ENCODE measurements around the gene HOXC4.

The HOXC4 gene

DNA sequence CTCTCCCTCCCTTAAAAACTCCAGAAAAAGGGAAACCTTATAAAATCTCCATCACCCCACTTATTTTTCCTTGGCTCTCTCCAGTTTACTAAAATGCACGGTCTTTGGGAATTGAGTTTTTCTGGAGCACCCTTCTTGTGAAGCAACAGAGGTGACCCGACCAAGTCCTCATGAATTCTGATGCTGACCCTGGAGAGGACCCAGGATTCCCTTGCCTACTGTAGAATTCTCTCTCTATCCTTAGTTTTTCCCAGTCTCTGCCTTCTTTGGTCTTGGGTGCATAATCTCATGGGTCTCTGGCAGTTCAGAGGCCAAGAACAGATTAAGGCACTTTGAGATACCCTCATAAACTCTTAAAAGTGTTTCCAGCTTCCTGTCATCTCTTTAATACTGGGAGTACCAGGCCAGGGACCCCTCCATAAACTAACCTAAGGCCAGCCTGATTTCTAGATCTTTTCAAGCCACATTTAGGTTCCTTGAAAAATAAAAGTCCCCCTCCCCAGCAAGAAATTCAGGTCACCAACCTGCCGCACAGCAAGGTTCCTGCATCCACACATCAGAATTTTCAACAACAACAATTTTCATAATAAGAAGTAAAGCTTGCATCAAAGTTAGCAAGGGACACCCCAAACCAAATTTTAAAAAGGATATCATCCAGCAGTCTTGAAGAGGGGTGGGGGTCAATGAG lies 5.1 kb upstream of the HOXC4 start:
- no peak overlapping the region for H3K27ac ChIP-seq (ENCODE audit: low read depth, low read length)
- peaks cover 62 to 86% of the 10 kb centered on the region in 2 donors for H3K27me3 ChIP-seq (ENCODE audit: control insufficient read depth in 1 of 2, insufficient read depth in 2 of 2, low read length in 2 of 2)
- peaks cover 26% of the 10 kb centered on the region for H3K4me1 ChIP-seq (ENCODE audit: insufficient read depth, low read length)
- no peak overlapping the region for H3K4me3 ChIP-seq (ENCODE audit: low read depth in 1 of 2, low read length in 2 of 2)
- peaks cover 3% of the 10 kb centered on the region for H3K9me3 ChIP-seq (ENCODE audit: low read length)
- no peaks in the 10 kb centered on the region for H3K36me3 ChIP-seq (ENCODE audit: insufficient read depth, low read length)
- no peak overlapping the region for H3K9ac ChIP-seq (ENCODE audit: low read length)

DNA sequence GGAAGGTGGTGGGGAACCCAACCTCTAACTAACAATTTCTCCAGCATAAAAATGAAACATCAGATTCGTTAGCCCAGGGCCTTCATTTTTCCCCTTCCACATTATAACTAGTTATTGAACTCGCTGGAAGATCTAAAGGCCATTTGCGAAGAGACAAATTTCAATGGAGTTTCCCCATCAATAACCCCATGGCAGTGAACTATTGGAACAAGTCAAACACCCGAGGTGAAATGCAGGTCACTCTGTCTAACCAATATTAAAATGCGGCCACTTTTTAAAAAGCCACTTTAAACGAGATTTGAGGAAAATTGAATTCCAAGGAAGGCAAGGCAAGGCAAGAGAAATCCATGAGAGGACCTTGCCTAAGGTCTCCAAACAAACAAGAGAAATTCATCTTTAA lies 4.5 kb upstream of the HOXC4 start:
- Histone ChIP-seq H3K9ac (ENCODE audit: low read length) (no peak overlapping the region), H3K4me1 (ENCODE audit: insufficient read depth, low read length) (peaks cover 31% of the 10 kb centered on the region), H3K4me3 (ENCODE audit: low read depth in 1 of 2, low read length in 2 of 2) (no peak overlapping the region), H3K9me3 (ENCODE audit: low read length) (peaks cover 3% of the 10 kb centered on the region), H3K27me3 (ENCODE audit: control insufficient read depth in 1 of 2, insufficient read depth in 2 of 2, low read length in 2 of 2) (peaks cover 63 to 86% of the 10 kb centered on the region in 2 donors), H3K27ac (ENCODE audit: low read depth, low read length) (no peak overlapping the region), H3K36me3 (ENCODE audit: insufficient read depth, low read length) (no peaks in the 10 kb centered on the region)

DNA sequence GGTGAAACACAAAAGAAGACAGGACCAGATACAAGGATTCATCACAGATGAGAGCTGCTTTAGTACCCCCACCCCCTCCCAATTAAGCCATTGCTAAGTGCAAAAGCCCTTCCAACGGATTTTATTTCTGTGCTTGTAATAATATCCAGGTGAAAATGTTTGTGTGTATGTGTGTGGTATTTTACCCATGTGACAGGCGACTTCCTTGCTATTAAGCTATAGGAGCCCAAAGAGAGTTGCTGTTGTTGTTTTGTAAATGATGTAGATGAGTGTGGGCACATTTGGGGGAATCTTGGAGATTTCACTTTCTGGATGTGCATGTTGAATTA lies 3.2 kb upstream of the HOXC4 start:
- Histone ChIP-seq H3K27ac (ENCODE audit: low read depth, low read length) (no peak overlapping the region), H3K4me1 (ENCODE audit: insufficient read depth, low read length) (peaks cover 37% of the 10 kb centered on the region), H3K27me3 (ENCODE audit: control insufficient read depth in 1 of 2, insufficient read depth in 2 of 2, low read length in 2 of 2) (peaks cover 57 to 83% of the 10 kb centered on the region in 2 donors), H3K36me3 (ENCODE audit: insufficient read depth, low read length) (no peaks in the 10 kb centered on the region), H3K4me3 (ENCODE audit: low read depth in 1 of 2, low read length in 2 of 2) (no peak overlapping the region), H3K9me3 (ENCODE audit: low read length) (peaks cover 3% of the 10 kb centered on the region), H3K9ac (ENCODE audit: low read length) (no peak overlapping the region)

DNA sequence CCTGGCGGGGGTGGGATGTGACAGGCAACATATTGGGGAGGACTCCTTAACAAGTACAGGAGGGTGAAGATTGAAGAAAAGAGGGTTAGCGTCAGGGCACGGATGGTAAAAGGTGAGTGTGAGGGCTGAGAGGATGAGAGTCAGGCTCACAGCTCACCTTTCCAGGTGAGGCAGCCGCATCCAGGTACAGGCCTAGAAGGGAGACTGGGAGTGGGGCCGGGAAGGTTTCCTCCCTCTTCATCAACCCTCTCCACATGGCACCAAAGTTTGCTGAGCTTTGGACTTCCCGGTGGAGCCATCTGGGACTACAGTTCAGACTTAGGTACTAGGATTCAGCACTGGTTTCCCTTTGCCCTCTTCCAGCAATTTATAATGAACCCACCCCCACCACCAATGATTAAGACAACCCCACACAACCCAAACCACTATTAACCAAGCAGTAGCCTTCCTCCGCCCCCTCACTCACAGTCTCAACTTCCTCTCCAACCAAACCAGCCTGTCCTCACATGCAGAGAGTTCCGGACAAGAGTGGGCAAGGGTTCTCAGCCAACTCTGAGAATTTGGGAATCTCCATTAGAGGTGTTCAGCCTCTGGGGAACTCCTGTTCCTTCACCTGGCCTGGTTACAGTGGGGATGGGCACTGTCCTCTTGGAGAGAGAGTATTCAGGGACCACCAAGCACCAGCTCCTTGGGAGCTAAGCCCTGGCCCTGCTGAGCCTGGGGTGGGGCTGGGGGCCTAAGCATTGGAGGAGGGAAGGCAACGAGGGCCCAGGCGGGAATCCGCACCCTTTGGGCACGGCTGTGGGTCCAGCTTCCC lies 2.4 kb upstream of the HOXC4 start:
- Histone ChIP-seq H3K27ac (ENCODE audit: low read depth, low read length) (no peak overlapping the region), H3K4me3 (ENCODE audit: low read depth in 1 of 2, low read length in 2 of 2) (peak overlapping the region in 1 of 2 donors; percentile 32)

DNA sequence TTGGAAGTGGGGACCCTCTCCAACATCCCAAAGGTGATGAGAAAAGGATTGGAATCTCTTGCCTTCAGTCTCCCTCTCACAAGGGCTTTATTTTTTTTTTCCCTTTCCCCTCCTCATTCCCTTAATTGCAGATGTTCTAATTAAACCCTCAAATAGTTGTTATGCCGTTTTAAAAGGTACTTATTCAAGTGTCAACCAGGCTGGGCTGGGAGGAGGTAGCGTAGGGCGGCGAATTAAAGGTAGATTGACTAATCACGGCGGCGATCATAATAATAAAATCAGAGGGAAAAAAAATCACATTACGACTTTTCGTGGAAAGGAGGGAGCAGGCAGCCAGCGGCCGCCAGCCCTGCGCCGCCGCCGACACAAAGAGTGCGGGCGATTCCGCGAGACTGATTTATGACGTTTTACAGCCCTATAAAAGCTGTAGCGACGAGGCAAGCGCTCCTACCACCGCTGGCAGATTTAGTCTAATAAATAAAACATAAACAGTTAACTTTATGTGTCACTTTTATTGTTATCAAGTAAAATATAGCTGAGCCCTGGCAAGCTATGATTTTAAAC lies 1.7 kb upstream of the HOXC4 start:
- Histone ChIP-seq H3K9ac (ENCODE audit: low read length) (no peak overlapping the region), H3K27ac (ENCODE audit: low read depth, low read length) (no peak overlapping the region), H3K36me3 (ENCODE audit: insufficient read depth, low read length) (no peaks in the 10 kb centered on the region), H3K4me3 (ENCODE audit: low read depth in 1 of 2, low read length in 2 of 2) (peak overlapping the region in 1 of 2 donors; percentile 32), H3K4me1 (ENCODE audit: insufficient read depth, low read length) (peaks cover 37% of the 10 kb centered on the region), H3K9me3 (ENCODE audit: low read length) (peaks cover 3% of the 10 kb centered on the region), H3K27me3 (ENCODE audit: control insufficient read depth in 1 of 2, insufficient read depth in 2 of 2, low read length in 2 of 2) (peaks cover 51 to 68% of the 10 kb centered on the region in 2 donors)

More for the DNA sequence above, 2.4 kb upstream of the HOXC4 start:
- peaks cover 3% of the 10 kb centered on the region for H3K9me3 ChIP-seq (ENCODE audit: low read length)
- peaks cover 51 to 75% of the 10 kb centered on the region in 2 donors for H3K27me3 ChIP-seq (ENCODE audit: control insufficient read depth in 1 of 2, insufficient read depth in 2 of 2, low read length in 2 of 2)
- H3K4me1 ChIP-seq (ENCODE audit: insufficient read depth, low read length): peaks cover 37% of the 10 kb centered on the region
- no peaks in the 10 kb centered on the region for H3K36me3 ChIP-seq (ENCODE audit: insufficient read depth, low read length)
- no peak overlapping the region for H3K9ac ChIP-seq (ENCODE audit: low read length)

DNA sequence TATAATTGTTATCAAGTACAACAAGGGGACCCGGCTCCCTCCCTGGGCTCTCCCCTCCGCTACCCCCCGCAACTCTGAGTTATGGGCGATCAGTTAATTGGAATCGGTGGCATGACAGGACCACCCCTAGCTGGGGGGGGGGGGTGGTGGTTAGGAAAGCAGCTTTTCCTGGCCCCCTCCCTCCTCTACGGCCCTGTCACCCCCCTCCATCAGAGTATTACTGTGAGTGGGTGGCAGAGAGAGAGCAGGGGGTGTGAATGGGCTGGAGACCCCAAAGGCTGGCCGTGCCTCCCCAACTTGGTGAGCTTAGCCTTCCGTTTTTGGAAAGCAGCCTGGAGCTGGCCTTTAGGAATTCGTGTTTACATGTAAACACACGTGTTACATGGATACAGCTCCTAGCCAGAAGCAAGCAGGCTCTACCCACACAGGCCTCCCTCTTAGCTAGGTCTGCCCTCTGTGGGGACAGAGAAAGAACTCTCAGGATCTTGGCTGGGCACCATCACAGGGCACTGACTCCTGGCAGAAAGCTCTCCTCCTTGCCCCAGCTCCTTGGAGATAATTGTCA lies 1.1 kb upstream of the HOXC4 start:
- no peaks in the 10 kb centered on the region for H3K36me3 ChIP-seq (ENCODE audit: insufficient read depth, low read length)
- H3K27ac ChIP-seq (ENCODE audit: low read depth, low read length): peak overlapping the region; percentile 13
- peaks cover 55 to 63% of the 10 kb centered on the region in 2 donors for H3K27me3 ChIP-seq (ENCODE audit: control insufficient read depth in 1 of 2, insufficient read depth in 2 of 2, low read length in 2 of 2)
- peaks cover 37% of the 10 kb centered on the region for H3K4me1 ChIP-seq (ENCODE audit: insufficient read depth, low read length)
- peaks cover 3% of the 10 kb centered on the region for H3K9me3 ChIP-seq (ENCODE audit: low read length)
- H3K9ac ChIP-seq (ENCODE audit: low read length): no peak overlapping the region
- peak overlapping the region; percentile 47 to 64 for H3K4me3 ChIP-seq (ENCODE audit: low read depth in 1 of 2, low read length in 2 of 2)

DNA sequence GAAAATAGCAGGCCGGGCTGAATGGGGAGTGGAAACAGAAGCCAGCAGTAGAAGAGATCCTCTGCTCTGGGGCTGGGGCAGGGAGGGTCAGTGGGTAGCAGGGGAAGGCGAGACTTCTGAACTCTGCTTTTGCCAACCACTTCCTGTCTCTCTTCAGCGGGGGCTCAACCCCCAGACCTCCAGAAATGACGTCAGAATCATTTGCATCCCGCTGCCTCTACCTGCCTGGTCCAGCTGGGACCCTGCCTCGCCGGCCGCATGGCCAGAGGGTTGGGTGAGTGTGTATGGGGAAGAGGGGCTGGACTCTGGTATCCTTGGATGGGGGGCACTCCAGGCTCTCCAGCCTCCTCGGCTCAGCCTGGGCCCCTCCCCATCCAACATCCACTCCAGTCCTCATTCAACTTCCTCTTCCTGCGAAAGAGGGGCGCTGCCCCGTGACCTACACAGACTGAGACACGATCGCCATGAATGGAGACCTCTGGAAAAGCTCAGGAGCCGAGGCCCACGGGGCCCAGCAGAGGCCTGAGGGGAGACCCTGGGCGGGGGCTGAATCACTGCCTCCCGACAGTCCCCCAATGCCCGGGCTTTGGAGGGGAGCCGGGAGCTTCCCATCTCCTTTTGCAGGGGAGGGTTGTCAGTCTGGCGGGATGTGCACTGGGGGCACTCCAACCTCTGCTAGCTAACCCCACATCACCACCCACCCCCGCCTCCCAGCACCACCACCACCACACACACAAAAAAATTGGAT lies 458 bp upstream of the HOXC4 start:
- Histone ChIP-seq H3K4me3 (ENCODE audit: low read depth in 1 of 2, low read length in 2 of 2) (peak overlapping the region; percentile 47 to 64), H3K27me3 (ENCODE audit: control insufficient read depth in 1 of 2, insufficient read depth in 2 of 2, low read length in 2 of 2) (peaks cover 51 to 56% of the 10 kb centered on the region in 2 donors)

DNA sequence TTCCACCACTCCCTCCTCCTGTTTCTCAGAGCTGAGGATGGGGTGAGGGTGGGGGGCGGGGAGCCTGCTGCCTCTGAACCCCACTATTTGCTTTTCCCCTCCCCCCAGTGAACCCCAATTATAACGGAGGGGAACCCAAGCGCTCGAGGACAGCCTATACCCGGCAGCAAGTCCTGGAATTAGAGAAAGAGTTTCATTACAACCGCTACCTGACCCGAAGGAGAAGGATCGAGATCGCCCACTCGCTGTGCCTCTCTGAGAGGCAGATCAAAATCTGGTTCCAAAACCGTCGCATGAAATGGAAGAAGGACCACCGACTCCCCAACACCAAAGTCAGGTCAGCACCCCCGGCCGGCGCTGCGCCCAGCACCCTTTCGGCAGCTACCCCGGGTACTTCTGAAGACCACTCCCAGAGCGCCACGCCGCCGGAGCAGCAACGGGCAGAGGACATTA lies 1.1 kb downstream of the HOXC4 start:
- peak overlapping the region; percentile 15 for H3K9ac ChIP-seq (ENCODE audit: low read length)
- H3K4me3 ChIP-seq (ENCODE audit: low read depth in 1 of 2, low read length in 2 of 2): peak overlapping the region in 1 of 2 donors; percentile 32
- peaks cover 35 to 40% of the 10 kb centered on the region in 2 donors for H3K27me3 ChIP-seq (ENCODE audit: control insufficient read depth in 1 of 2, insufficient read depth in 2 of 2, low read length in 2 of 2)
- no peak overlapping the region for H3K27ac ChIP-seq (ENCODE audit: low read depth, low read length)
- peaks cover 37% of the 10 kb centered on the region for H3K4me1 ChIP-seq (ENCODE audit: insufficient read depth, low read length)
- no peaks in the 10 kb centered on the region for H3K9me3 ChIP-seq (ENCODE audit: low read length)
- no peaks in the 10 kb centered on the region for H3K36me3 ChIP-seq (ENCODE audit: insufficient read depth, low read length)

More for the DNA sequence above, 458 bp upstream of the HOXC4 start:
- no peaks in the 10 kb centered on the region for H3K36me3 ChIP-seq (ENCODE audit: insufficient read depth, low read length)
- H3K27ac ChIP-seq (ENCODE audit: low read depth, low read length): peak overlapping the region; percentile 13
- peaks cover 37% of the 10 kb centered on the region for H3K4me1 ChIP-seq (ENCODE audit: insufficient read depth, low read length)
- no peaks in the 10 kb centered on the region for H3K9me3 ChIP-seq (ENCODE audit: low read length)
- no peak overlapping the region for H3K9ac ChIP-seq (ENCODE audit: low read length)

DNA sequence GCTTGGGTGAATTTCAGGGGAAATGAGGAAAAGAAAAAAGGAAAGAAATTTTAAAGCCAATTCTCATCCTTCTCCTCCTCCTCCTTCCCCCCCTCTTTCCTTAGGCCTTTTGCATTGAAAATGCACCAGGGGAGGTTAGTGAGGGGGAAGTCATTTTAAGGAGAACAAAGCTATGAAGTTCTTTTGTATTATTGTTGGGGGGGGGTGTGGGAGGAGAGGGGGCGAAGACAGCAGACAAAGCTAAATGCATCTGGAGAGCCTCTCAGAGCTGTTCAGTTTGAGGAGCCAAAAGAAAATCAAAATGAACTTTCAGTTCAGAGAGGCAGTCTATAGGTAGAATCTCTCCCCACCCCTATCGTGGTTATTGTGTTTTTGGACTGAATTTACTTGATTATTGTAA lies 1.9 kb downstream of the HOXC4 start:
- H3K9me3 ChIP-seq (ENCODE audit: low read length): no peaks in the 10 kb centered on the region
- no peak overlapping the region for H3K9ac ChIP-seq (ENCODE audit: low read length)
- no peak overlapping the region for H3K4me3 ChIP-seq (ENCODE audit: low read depth in 1 of 2, low read length in 2 of 2)
- no peak overlapping the region for H3K27ac ChIP-seq (ENCODE audit: low read depth, low read length)
- H3K4me1 ChIP-seq (ENCODE audit: insufficient read depth, low read length): peaks cover 37% of the 10 kb centered on the region
- peaks cover 27 to 38% of the 10 kb centered on the region in 2 donors for H3K27me3 ChIP-seq (ENCODE audit: control insufficient read depth in 1 of 2, insufficient read depth in 2 of 2, low read length in 2 of 2)
- no peaks in the 10 kb centered on the region for H3K36me3 ChIP-seq (ENCODE audit: insufficient read depth, low read length)

DNA sequence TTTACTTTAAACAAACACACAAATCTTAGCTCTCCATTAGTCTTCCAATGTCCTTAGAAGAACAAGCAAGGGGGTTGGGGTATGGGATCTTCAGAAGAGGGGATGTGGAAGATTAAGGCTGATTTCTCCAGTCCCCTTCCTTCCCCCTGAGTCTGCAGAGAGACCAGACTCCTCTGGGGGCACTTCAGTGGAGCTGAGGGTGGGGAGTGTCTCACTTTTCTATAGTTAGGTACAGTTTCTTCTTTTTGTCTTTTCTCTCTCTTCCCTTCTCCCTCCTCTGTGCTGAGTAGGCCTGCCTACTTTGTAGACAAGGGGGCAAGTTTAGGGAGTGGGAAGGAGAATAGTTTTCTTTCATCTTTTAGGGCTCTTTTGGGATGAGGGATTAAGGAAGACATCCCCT lies 2.5 kb downstream of the HOXC4 start:
- Histone ChIP-seq H3K4me3 (ENCODE audit: low read depth in 1 of 2, low read length in 2 of 2) (no peak overlapping the region), H3K4me1 (ENCODE audit: insufficient read depth, low read length) (peaks cover 33% of the 10 kb centered on the region), H3K9ac (ENCODE audit: low read length) (no peak overlapping the region), H3K27me3 (ENCODE audit: control insufficient read depth in 1 of 2, insufficient read depth in 2 of 2, low read length in 2 of 2) (peaks cover 22 to 33% of the 10 kb centered on the region in 2 donors), H3K9me3 (ENCODE audit: low read length) (no peaks in the 10 kb centered on the region), H3K36me3 (ENCODE audit: insufficient read depth, low read length) (no peaks in the 10 kb centered on the region), H3K27ac (ENCODE audit: low read depth, low read length) (no peak overlapping the region)
